GM19397 (cell line): ENCODE data around the gene CFAP251.

ENCODE experiments used
- ATAC-seq: cut with Tn5 transposase; IDR thresholded peaks from one replicate; pipeline ENCODE4 v1.9.1; 2021; ENCODE audit warnings: mild to moderate bottlenecking, moderate library complexity; ENCODE audit not compliant: unreplicated experiment

Gene CFAP251

GRCh38 chr12:121946313-121947025 is 28.1 kb downstream of the CFAP251 start:
- no peak for ATAC-seq

- ATAC-seq = no peak
Observed at GRCh38 chr12:121947981-121948380, 29.6 kb downstream of the CFAP251 start.

- ATAC-seq = no peak
Observed at GRCh38 chr12:121949648-121950397, 31.4 kb downstream of the CFAP251 start.

GRCh38 chr12:121953117-121953692 is 34.8 kb downstream of the CFAP251 start:
- no peak for ATAC-seq

GRCh38 chr12:121953695-121954094 is 35.3 kb downstream of the CFAP251 start:
- no peak for ATAC-seq

- ATAC-seq = no peak
Observed at GRCh38 chr12:121955258-121956237, 37.2 kb downstream of the CFAP251 start.

- ATAC-seq = no peak
Observed at GRCh38 chr12:121957861-121958515, 39.6 kb downstream of the CFAP251 start.

GRCh38 chr12:121958541-121959240 is 40.3 kb downstream of the CFAP251 start:
- no peak for ATAC-seq

- no peak for ATAC-seq
Observed at GRCh38 chr12:121960541-121960940, 42.1 kb downstream of the CFAP251 start.

- ATAC-seq = no peak
Observed at GRCh38 chr12:121961195-121961879, 42.9 kb downstream of the CFAP251 start.

GRCh38 chr12:121963341-121964018 is 45.1 kb downstream of the CFAP251 start:
- no peak for ATAC-seq

- ATAC-seq = no peak
Observed at GRCh38 chr12:121964813-121965643, 46.6 kb downstream of the CFAP251 start.

GRCh38 chr12:121966959-121967358 is 48.6 kb downstream of the CFAP251 start:
- ATAC-seq = no peak

- no peak for ATAC-seq
Observed at GRCh38 chr12:121968876-121969275, 50.5 kb downstream of the CFAP251 start.

- ATAC-seq = no peak
Observed at GRCh38 chr12:121969726-121970125, 51.3 kb downstream of the CFAP251 start.

GRCh38 chr12:121970581-121971300 is 52.3 kb downstream of the CFAP251 start:
- no peak for ATAC-seq
